Progenitor cell of endocrine pancreas (in vitro differentiated cells): ENCODE results near the gene TRIM44. TPM values are rescaled to one million over a fixed set of nuclear protein-coding genes. Genes with fewer than 3 reads are reported as not detected.

Experiments used
- DNase-seq: peaks from one replicate; pipeline ENCODE4 v3.0.0; 2021; ENCODE audit warnings: low spot score; ENCODE audit not compliant: unreplicated experiment
- H3K27ac Mint-ChIP-seq: 2 replicates; pipeline ENCODE4 v1.8.0; 2021; ENCODE audit warnings: mild to moderate bottlenecking, moderate library complexity, mixed read lengths
- H3K27me3 Mint-ChIP-seq: 2 replicates; pipeline ENCODE4 v1.8.0; 2021; ENCODE audit warnings: mixed read lengths
- H3K36me3 Mint-ChIP-seq: 2 replicates; pipeline ENCODE4 v1.8.0; 2022; ENCODE audit warnings: mixed read lengths; ENCODE audit not compliant: insufficient read depth
- H3K4me1 Mint-ChIP-seq: 2 replicates; pipeline ENCODE4 v1.8.0; 2021; ENCODE audit warnings: low read depth, mixed read lengths
- H3K4me3 Mint-ChIP-seq: 2 replicates; pipeline ENCODE4 v1.8.0; 2021; ENCODE audit warnings: low read depth, mild to moderate bottlenecking, moderate library complexity, mixed read lengths
- H3K9me3 Mint-ChIP-seq: 2 replicates; pipeline ENCODE4 v1.8.0; 2021; ENCODE audit warnings: low read depth, mixed read lengths
- total RNA-seq: library from RNA; stranded (reverse); gene quantifications from 2 replicates; pipeline ENCODE4 v1.2.1, GENCODE V29; 2021
- TF ChIP-seq, protein P1 (sequence below): fragments of 200-600 bp; sonication (generic); IDR thresholded peaks from one replicate; pipeline ENCODE4 v1.5.0; 2021; ENCODE audit warnings: antibody characterized with exemption, mild to moderate bottlenecking; ENCODE audit not compliant: unreplicated experiment

TRIM44 gene
- total RNA-seq, 1 donor from 2014 or later, result 65.1 TPM

GRCh38 chr11:35655254-35655653, 7.3 kb upstream of the TRIM44 start:
- no peak for DNase-seq
- TF ChIP-seq, protein P1, sequence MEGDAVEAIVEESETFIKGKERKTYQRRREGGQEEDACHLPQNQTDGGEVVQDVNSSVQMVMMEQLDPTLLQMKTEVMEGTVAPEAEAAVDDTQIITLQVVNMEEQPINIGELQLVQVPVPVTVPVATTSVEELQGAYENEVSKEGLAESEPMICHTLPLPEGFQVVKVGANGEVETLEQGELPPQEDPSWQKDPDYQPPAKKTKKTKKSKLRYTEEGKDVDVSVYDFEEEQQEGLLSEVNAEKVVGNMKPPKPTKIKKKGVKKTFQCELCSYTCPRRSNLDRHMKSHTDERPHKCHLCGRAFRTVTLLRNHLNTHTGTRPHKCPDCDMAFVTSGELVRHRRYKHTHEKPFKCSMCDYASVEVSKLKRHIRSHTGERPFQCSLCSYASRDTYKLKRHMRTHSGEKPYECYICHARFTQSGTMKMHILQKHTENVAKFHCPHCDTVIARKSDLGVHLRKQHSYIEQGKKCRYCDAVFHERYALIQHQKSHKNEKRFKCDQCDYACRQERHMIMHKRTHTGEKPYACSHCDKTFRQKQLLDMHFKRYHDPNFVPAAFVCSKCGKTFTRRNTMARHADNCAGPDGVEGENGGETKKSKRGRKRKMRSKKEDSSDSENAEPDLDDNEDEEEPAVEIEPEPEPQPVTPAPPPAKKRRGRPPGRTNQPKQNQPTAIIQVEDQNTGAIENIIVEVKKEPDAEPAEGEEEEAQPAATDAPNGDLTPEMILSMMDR, result no peak
- Mint-ChIP-seq H3K36me3 (no peaks in the 10 kb centered on the region), H3K4me3 (no peak overlapping the region), H3K9me3 (no peaks in the 10 kb centered on the region), H3K27ac (no peak overlapping the region), H3K27me3 (peaks cover 39% of the 10 kb centered on the region), H3K4me1 (no peaks in the 10 kb centered on the region)

DNA sequence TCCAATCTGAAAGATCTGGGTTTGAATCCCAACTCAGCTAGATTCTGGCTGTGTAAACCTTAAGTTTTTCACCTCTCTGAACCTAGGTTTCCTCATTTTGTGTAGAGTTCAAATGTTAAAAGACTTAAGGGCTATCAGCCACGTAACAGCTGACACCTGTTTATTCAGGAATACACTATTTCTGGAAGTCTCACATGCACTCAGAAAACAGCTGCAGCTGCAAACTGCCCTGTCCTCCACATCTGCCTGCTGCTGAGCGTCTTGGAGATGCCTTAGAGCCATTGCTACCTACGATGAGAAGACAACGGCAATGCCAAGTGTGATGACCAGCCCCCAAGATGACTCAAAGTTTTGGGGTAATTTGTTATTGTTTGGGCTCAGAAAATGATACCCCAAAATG, 6.7 kb upstream of the TRIM44 start:
- no peak overlapping the region for H3K4me3 Mint-ChIP-seq
- TF ChIP-seq, protein P1, result no peak
- no peak for DNase-seq
- no peaks in the 10 kb centered on the region for H3K36me3 Mint-ChIP-seq
- no peak overlapping the region for H3K27ac Mint-ChIP-seq
- H3K4me1 Mint-ChIP-seq, result no peaks in the 10 kb centered on the region
- H3K9me3 Mint-ChIP-seq, result no peaks in the 10 kb centered on the region
- H3K27me3 Mint-ChIP-seq, result peaks cover 33% of the 10 kb centered on the region

DNA sequence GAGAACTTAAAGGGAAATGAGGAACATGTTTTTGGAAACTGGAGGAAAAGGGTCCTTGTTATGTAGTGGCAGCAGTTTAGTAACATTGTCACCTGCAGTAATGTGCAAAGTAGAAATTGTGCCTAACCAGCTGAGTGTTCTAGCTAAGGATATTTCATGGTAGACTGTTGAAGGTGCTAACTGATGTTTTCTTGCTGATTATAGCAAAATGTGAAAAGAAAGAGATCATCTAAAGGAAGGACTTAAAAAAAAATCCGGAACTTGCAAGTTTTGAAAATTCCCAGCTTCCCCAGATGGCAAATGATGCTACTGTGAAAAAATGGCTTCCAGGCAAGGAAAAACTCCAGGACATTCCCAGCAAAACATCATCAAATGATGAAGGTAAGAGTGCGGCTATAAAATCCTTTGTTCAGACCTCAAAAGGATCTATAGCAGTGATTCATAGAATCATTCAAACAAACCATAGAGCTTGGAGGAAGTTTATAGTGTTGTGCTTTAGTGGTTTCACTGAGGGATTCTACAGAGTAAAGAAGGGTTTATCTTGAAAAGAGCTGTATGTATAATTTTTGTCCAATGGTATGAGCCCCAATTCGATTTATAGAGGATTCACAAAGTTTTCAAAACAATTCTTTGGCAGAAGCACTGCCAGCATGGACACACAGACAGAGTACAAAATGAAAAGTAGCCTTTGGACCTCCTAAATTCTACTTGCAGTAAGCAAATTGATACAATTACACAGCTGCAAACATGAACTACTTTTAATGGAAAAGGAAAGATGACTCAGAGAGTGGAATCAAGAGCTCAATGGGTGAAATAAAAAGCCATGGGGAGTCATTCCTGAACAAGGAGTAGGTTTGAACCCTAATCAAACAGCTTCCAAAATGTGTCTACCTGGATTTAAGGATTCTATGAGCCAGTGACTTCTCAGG, 4.3 kb upstream of the TRIM44 start:
- Mint-ChIP-seq H3K27me3 (peaks cover 33% of the 10 kb centered on the region), H3K27ac (no peak overlapping the region), H3K4me3 (no peak overlapping the region), H3K36me3 (peaks cover 4% of the 10 kb centered on the region), H3K9me3 (peaks cover 3% of the 10 kb centered on the region), H3K4me1 (peaks cover 13% of the 10 kb centered on the region)
- TF ChIP-seq, protein P1, result no peak
- no peak for DNase-seq

DNA sequence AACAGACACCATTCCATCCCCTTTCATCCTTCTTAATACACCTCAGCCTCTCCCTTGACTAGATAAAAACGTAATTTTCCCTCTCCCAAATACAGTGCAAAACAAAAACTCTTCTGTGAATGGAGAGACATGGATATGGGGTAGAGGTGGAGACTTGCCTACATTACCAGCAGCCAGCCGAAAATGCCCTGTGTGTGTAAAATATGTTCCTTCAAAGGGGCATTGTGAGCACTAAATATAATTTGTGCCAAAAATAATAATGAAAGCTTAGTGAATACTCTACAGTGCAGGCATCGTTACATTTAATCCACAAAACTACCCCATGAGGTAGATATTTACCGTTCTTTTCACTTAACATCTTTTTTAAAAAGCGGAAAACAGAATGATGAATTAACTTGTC, 1.0 kb upstream of the TRIM44 start:
- H3K27ac Mint-ChIP-seq, result peak overlapping the region; percentile 96
- peaks cover 26% of the 10 kb centered on the region for H3K36me3 Mint-ChIP-seq
- DNase-seq, result no peak
- TF ChIP-seq, protein P1, result no peak
- peaks cover 14% of the 10 kb centered on the region for H3K4me1 Mint-ChIP-seq
- peaks cover 26% of the 10 kb centered on the region for H3K9me3 Mint-ChIP-seq
- peak overlapping the region; percentile 93 for H3K4me3 Mint-ChIP-seq
- H3K27me3 Mint-ChIP-seq, result peaks cover 14% of the 10 kb centered on the region

DNA sequence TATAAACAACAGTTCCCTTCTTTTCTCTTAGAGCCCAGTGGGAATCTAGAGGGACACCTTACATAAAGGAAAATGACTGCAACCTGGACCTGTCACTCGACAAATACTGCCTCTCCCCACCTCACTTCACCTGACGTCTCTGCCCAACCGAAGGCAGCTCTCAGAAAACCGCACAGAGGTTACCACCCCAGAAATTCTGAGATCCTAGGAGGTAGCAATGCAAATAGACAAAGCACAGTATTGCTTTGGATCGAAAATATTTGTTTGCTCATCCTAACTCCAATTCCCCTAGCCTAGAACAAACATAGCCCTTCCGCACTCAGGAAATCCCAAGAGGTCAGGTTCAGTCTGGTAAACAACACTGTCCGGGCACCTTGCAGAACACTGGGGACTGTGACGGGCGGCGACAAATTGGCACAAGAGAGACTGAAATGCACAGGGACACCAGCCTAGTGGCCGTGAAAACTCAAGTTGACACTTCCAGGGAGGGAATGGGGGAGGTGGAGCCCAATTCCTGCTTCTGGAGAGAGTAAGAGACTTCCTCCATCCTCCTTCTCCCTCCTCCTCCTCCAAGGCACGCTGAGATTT, 420 bp upstream of the TRIM44 start:
- Mint-ChIP-seq H3K36me3 (peaks cover 29% of the 10 kb centered on the region), H3K27ac (peak overlapping the region; percentile 96), H3K4me3 (peak overlapping the region; percentile 93), H3K4me1 (peaks cover 14% of the 10 kb centered on the region), H3K9me3 (peaks cover 26% of the 10 kb centered on the region), H3K27me3 (peaks cover 10% of the 10 kb centered on the region)
- no peak for DNase-seq
- TF ChIP-seq, protein P1, result no peak
